CD4-positive, alpha-beta T cell (primary cell): ENCODE results near the gene MEAK7. TPM values are rescaled to one million over a fixed set of nuclear protein-coding genes. Genes with fewer than 3 reads are reported as not detected.

Experiments
- ATAC-seq: fragments of 200-7000 bp; cut with Tn5 transposase; one replicate; pipeline ENCODE4 v1.10.0; 2022; ENCODE audit warnings: mild to moderate bottlenecking; ENCODE audit not compliant: poor library complexity
- CTCF ChIA-PET: fragments of 350-600 bp; sonication (Branson Sonifier 250); formaldehyde crosslinking; loops from one replicate; lab custom pipeline; 2021; ENCODE audit warnings: antibody characterized with exemption, inconsistent platforms; lab: Charles Lee
- POLR2A ChIA-PET: fragments of 350-600 bp; sonication (Branson Sonifier 250); formaldehyde crosslinking; loops from one replicate; lab custom pipeline; 2021; ENCODE audit warnings: antibody characterized with exemption, inconsistent platforms; lab: Charles Lee
- DNase-seq, 14 experiments: peaks; one replicate each; pipeline ENCODE4 v3.0.0-alpha.2; 2013 to 2020; ENCODE audit warnings: mixed read lengths in 2 of 14
- H3K27ac ChIP-seq, 2 donors: one replicate each; pipeline versions ENCODE4 v1.5.1 to v1.7.0; 2013; ENCODE audit warnings: low read length in 2 of 2, low read depth in 1 of 2, mild to moderate bottlenecking in 1 of 2
- H3K27me3 ChIP-seq, 2 experiments: 1 replicate in 1 of 2; 2 replicates in 1 of 2; pipeline versions ENCODE4 v1.6.1 to v1.7.0; 2013; ENCODE audit warnings: low read length in 2 of 2, control low read depth in 1 of 2, mild to moderate bottlenecking in 1 of 2, moderate library complexity in 1 of 2; ENCODE audit not compliant: insufficient read depth in 2 of 2, control insufficient read depth in 1 of 2
- H3K36me3 ChIP-seq: one replicate; pipeline ENCODE4 v1.6.1; 2013; ENCODE audit warnings: low read length, control low read depth; ENCODE audit not compliant: insufficient read depth
- H3K4me1 ChIP-seq: one replicate; pipeline ENCODE4 v1.6.1; 2013; ENCODE audit warnings: low read length, control low read depth; ENCODE audit not compliant: insufficient read depth
- H3K4me3 ChIP-seq: one replicate; pipeline ENCODE4 v1.5.1; 2013; ENCODE audit warnings: mild to moderate bottlenecking, low read length, moderate library complexity
- H3K9me3 ChIP-seq, 2 experiments: 1 replicate in 1 of 2; 2 replicates in 1 of 2; pipeline versions ENCODE4 v1.6.1 to v1.7.0; 2013; ENCODE audit warnings: low read length in 2 of 2, mild to moderate bottlenecking in 2 of 2, control low read depth in 1 of 2, moderate library complexity in 1 of 2; ENCODE audit not compliant: control insufficient read depth in 1 of 2, insufficient read depth in 1 of 2
- H3K27ac Mint-ChIP-seq: one replicate; pipeline ENCODE4 v1.8.0; 2020; ENCODE audit warnings: mixed read lengths
- H3K27me3 Mint-ChIP-seq: one replicate; pipeline ENCODE4 v1.8.0; 2021; ENCODE audit warnings: mixed read lengths
- H3K36me3 Mint-ChIP-seq: one replicate; pipeline ENCODE4 v1.8.0; 2021; ENCODE audit warnings: low read depth, mixed read lengths
- H3K4me1 Mint-ChIP-seq: one replicate; pipeline ENCODE4 v1.8.0; 2021; ENCODE audit warnings: low read depth, mixed read lengths
- H3K4me3 Mint-ChIP-seq: one replicate; pipeline ENCODE4 v1.8.0; 2020; ENCODE audit warnings: mild to moderate bottlenecking, mixed read lengths
- H3K9me3 Mint-ChIP-seq: one replicate; pipeline ENCODE4 v1.8.0; 2020; ENCODE audit warnings: mixed read lengths
- intact Hi-C, 2 experiments: fragments of 100-400 bp; cut with DNase I in 1 of 2; cut with micrococcal nuclease in 1 of 2; formaldehyde crosslinking; loops; one replicate each; pipeline versions ENCODE4 v1.15.1 to v1.9.0; 2023 to 2025; cut with DNase I, micrococcal nuclease
- total RNA-seq, 174 experiments: library from RNA in 2 of 174; stranded (reverse) in 2 of 174; gene quantifications; one replicate each; pipeline ENCODE4 v1.2.3 and lab custom pipeline; 2021 to 2026
- TF ChIP-seq, protein P1 (sequence below): fragments of 200-600 bp; IDR thresholded peaks from one replicate; pipeline ENCODE4 v1.8.0; 2022; ENCODE audit warnings: antibody characterized with exemption, mild to moderate bottlenecking

MEAK7 gene
- total RNA-seq, 2 experiments from 2014 or later, result 1.9 to 3.7 TPM

DNA sequence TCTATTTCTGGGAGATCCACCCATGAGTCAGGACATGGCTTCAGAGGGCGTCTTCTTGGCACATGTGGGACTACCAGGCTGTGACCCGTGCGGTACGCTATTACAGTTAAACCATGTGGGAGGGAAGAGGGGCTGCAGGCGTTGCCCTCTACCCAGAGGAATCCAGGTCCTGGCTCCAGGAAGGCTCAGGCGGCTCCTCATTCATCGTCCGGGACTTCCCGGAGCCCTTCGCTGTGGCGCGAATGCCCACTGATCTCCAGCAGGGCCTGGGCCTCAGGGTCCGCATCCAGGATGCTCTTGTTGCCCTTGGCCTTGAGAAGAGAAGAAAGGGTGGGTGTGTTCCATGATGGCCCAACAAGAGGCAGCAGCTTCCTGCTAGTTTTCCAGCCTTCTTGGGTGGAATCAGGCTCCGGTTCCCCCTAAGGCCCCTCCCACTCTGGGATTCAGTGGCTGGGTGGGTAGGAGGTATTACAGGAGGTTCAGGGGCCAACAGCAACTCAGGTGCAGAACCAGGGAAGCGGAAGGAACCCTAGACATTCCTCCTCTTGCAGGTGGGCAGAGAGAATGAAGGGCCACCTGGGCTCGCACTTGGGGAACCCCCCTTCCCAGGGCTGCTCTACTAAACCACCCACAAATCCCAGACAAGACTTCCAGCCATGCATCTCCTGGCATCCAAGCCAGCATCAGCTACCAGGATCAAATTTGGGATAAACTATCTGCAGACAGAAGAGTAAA, 24.6 kb downstream of the MEAK7 start:
- intact Hi-C loops, result loop anchor here in 1 of 2 experiments (5.0 kb wide), 1 partner anchor 203 kb away; no protein-coding TSS in a partner anchor
- TF ChIP-seq, protein P1, sequence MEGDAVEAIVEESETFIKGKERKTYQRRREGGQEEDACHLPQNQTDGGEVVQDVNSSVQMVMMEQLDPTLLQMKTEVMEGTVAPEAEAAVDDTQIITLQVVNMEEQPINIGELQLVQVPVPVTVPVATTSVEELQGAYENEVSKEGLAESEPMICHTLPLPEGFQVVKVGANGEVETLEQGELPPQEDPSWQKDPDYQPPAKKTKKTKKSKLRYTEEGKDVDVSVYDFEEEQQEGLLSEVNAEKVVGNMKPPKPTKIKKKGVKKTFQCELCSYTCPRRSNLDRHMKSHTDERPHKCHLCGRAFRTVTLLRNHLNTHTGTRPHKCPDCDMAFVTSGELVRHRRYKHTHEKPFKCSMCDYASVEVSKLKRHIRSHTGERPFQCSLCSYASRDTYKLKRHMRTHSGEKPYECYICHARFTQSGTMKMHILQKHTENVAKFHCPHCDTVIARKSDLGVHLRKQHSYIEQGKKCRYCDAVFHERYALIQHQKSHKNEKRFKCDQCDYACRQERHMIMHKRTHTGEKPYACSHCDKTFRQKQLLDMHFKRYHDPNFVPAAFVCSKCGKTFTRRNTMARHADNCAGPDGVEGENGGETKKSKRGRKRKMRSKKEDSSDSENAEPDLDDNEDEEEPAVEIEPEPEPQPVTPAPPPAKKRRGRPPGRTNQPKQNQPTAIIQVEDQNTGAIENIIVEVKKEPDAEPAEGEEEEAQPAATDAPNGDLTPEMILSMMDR, result no peak
- DNase-seq, result no peak

DNA sequence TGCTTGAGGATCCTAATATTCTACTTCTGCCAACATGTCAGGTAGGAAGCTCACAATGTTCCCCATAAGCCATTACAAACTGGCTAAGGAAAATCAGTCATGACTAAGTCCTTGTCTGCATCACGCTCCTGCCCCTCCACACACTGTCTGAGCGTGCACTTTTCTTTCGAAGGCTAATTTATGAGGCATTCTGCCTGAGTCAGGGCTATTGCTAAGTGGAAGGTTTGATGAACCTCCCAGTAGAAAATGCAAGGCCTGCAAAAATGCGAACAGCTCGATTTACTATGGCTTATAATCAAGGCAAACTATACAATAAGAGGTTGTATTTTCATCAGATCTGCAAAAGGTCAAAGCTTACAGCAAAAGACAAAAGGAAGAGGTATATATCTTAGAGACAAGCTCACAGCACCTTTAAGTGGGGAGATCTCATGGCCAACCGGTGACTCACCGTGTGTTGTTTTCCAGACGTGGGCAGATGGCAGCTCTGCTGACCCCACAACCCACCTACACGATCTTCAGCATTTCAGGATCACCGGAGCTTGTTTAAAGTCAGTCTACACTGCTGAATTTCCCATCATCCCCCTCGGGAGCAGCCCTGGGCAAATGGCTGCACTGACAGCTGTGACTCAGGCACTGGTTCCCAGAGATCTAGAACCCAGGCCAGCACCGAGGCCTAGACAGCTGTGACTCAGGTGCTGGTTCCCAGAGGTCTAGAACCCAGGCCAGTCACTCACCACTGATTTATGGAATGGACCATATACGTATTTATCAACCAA, 26.1 kb downstream of the MEAK7 start:
- ChIA-PET POLR2A (no interaction called here), CTCF (interaction anchor here (0.9 kb wide), 1 partner anchor 13 kb away, joined by 3 read pairs; no protein-coding TSS in a partner anchor)
- TF ChIP-seq, protein P1, result no peak
- H3K36me3 ChIP-seq, result peaks cover 26% of the 10 kb centered on the region
- H3K27me3 Mint-ChIP-seq, result no peaks in the 10 kb centered on the region
- intact Hi-C loops, result no loop called here
- no peak overlapping the region for H3K27ac ChIP-seq
- no peak overlapping the region for H3K4me3 Mint-ChIP-seq
- no peak overlapping the region for H3K27ac Mint-ChIP-seq
- ATAC-seq (no peak), DNase-seq (no peak)
- peaks cover 26% of the 10 kb centered on the region for H3K36me3 Mint-ChIP-seq
- no peak overlapping the region for H3K4me3 ChIP-seq
- H3K4me1 Mint-ChIP-seq, result no peaks in the 10 kb centered on the region
- no peaks in the 10 kb centered on the region for H3K9me3 ChIP-seq
- H3K4me1 ChIP-seq, result no peaks in the 10 kb centered on the region
- H3K9me3 Mint-ChIP-seq, result no peaks in the 10 kb centered on the region
- H3K27me3 ChIP-seq, result no peaks in the 10 kb centered on the region

More for the DNA sequence above, 24.6 kb downstream of the MEAK7 start:
- H3K9me3 Mint-ChIP-seq, result no peaks in the 10 kb centered on the region
- peaks cover 25% of the 10 kb centered on the region for H3K36me3 Mint-ChIP-seq
- ChIA-PET CTCF (no interaction called here), POLR2A (no interaction called here)
- Histone ChIP-seq H3K4me1 (no peaks in the 10 kb centered on the region), H3K27me3 (no peaks in the 10 kb centered on the region), H3K36me3 (peaks cover 37% of the 10 kb centered on the region), H3K4me3 (no peak overlapping the region), H3K27ac (no peak overlapping the region), H3K9me3 (no peaks in the 10 kb centered on the region)
- H3K27ac Mint-ChIP-seq, result no peak overlapping the region
- no peaks in the 10 kb centered on the region for H3K4me1 Mint-ChIP-seq
- ATAC-seq, result no peak
- H3K27me3 Mint-ChIP-seq, result no peaks in the 10 kb centered on the region
- no peak overlapping the region for H3K4me3 Mint-ChIP-seq

DNA sequence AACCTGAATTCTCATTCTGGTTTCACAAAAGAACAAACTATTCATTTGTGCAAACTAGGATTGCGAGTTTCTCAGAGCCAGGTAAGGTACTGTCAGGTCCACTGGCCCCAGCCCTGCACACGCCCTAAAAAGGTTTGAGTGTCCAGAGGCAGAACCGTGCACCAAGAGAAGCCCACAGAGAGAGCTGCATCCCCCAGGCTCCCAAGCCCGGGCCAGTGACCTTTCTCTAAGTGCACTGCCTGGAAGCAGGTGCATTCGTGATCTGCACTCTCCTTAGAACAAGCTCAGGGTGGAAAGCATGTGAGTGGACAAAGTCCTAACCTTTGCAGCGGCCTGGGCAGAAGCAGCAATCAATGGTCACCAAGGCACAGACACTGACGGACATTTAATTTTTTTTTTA, 26.8 kb downstream of the MEAK7 start:
- H3K36me3 ChIP-seq, result peaks cover 23% of the 10 kb centered on the region
- no peak overlapping the region for H3K27ac ChIP-seq
- H3K27ac Mint-ChIP-seq, result no peak overlapping the region
- ATAC-seq (no peak), DNase-seq (no peak)
- H3K9me3 ChIP-seq, result no peaks in the 10 kb centered on the region
- H3K36me3 Mint-ChIP-seq, result peaks cover 19% of the 10 kb centered on the region
- H3K4me1 Mint-ChIP-seq, result no peaks in the 10 kb centered on the region
- intact Hi-C loops, result no loop called here
- POLR2A ChIA-PET, result no interaction called here
- no peak overlapping the region for H3K4me3 Mint-ChIP-seq
- CTCF ChIA-PET, result no interaction called here
- no peaks in the 10 kb centered on the region for H3K27me3 Mint-ChIP-seq
- no peaks in the 10 kb centered on the region for H3K4me1 ChIP-seq
- TF ChIP-seq, protein P1, result no peak
- H3K4me3 ChIP-seq, result no peak overlapping the region
- H3K27me3 ChIP-seq, result no peaks in the 10 kb centered on the region
- H3K9me3 Mint-ChIP-seq, result peaks cover 2% of the 10 kb centered on the region
